GM12878 (cell line): Measurements from ENCODE around the gene MAN1A1.

Experiments
- ASH2L ChIP-seq: fragments of 300-600, 200-600 bp; sonication (generic); IDR thresholded peaks from 2 replicates; pipeline ENCODE4 v1.6.1; 2017; ENCODE audit warnings: low read depth, mild to moderate bottlenecking, borderline replicate concordance
- HDAC6 ChIP-seq: fragments of 200-600 bp; sonication (generic); IDR thresholded peaks from one replicate; pipeline ENCODE4 v1.8.0; 2017; ENCODE audit warnings: antibody characterized with exemption; ENCODE audit not compliant: unreplicated experiment
- IRF4 ChIP-seq: IDR thresholded peaks from 2 replicates; pipeline ENCODE4 v1.6.1; 2011; ENCODE audit warnings: low read depth, low read length
- POLR2A ChIP-seq: IDR thresholded peaks from 2 replicates; pipeline ENCODE4 v1.6.1; 2011; ENCODE audit warnings: low read depth, mild to moderate bottlenecking, low read length
- TF ChIP-seq, protein P1 (sequence below): fragments of 450-650 bp; IDR thresholded peaks from 2 replicates; pipeline ENCODE4 v1.6.1; 2017; ENCODE audit warnings: mild to moderate bottlenecking

DNA sequence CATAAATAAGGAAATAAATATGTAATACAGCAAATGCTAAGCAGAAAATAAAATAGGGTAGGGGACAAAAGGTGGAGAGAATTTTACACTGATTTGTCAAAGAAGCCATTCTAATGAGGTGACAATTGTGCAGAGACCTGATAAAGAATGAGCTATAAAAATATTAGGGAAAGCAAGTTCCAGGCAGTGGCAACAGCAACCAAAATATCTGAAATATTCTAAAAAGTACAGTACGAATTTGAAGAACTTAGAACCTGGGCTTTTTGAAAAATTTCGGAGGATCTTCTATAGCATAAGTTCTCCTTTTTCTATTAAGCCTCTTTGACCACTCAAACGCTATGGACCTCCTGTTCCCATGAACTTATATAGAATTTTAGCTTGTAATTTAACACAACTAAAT lies 173.1 kb downstream of the MAN1A1 start:
- TF ChIP-seq HDAC6 (no peak), POLR2A (no peak), IRF4 (no peak), ASH2L (no peak)
- TF ChIP-seq, protein P1, sequence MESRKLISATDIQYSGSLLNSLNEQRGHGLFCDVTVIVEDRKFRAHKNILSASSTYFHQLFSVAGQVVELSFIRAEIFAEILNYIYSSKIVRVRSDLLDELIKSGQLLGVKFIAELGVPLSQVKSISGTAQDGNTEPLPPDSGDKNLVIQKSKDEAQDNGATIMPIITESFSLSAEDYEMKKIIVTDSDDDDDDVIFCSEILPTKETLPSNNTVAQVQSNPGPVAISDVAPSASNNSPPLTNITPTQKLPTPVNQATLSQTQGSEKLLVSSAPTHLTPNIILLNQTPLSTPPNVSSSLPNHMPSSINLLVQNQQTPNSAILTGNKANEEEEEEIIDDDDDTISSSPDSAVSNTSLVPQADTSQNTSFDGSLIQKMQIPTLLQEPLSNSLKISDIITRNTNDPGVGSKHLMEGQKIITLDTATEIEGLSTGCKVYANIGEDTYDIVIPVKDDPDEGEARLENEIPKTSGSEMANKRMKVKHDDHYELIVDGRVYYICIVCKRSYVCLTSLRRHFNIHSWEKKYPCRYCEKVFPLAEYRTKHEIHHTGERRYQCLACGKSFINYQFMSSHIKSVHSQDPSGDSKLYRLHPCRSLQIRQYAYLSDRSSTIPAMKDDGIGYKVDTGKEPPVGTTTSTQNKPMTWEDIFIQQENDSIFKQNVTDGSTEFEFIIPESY: no peak
